Ovary (tissue), 3 donors: ENCODE measurements around the gene SLC13A2.
"Not testable (repeated sequence)": the region's sequence is repeated elsewhere in the genome, so short reads cannot be mapped to it uniquely, and the experiment has no call there.

ENCODE experiments used
- EP300 ChIP-seq: sonication (generic); formaldehyde crosslinking; IDR thresholded peaks from one replicate; pipeline ENCODE4 v1.6.1; 2017; ENCODE audit warnings: antibody characterized with exemption
- POLR2A ChIP-seq: fragments of 450-650 bp; IDR thresholded peaks from one replicate; pipeline ENCODE4 v1.6.1; 2017; ENCODE audit warnings: antibody characterized with exemption, mild to moderate bottlenecking, moderate library complexity
- TF ChIP-seq, protein P1 (sequence below), 3 donors: fragments of 450-650 bp in 2 of 3; fragments of 200-600 bp in 1 of 3; IDR thresholded peaks; one replicate each; pipeline versions ENCODE4 v1.5.1 to v1.8.0; 2016 to 2022; ENCODE audit warnings: antibody characterized with exemption in 3 of 3, mild to moderate bottlenecking in 1 of 3
- donor health status: DM: no; HTN: no; CAD: no.

DNA sequence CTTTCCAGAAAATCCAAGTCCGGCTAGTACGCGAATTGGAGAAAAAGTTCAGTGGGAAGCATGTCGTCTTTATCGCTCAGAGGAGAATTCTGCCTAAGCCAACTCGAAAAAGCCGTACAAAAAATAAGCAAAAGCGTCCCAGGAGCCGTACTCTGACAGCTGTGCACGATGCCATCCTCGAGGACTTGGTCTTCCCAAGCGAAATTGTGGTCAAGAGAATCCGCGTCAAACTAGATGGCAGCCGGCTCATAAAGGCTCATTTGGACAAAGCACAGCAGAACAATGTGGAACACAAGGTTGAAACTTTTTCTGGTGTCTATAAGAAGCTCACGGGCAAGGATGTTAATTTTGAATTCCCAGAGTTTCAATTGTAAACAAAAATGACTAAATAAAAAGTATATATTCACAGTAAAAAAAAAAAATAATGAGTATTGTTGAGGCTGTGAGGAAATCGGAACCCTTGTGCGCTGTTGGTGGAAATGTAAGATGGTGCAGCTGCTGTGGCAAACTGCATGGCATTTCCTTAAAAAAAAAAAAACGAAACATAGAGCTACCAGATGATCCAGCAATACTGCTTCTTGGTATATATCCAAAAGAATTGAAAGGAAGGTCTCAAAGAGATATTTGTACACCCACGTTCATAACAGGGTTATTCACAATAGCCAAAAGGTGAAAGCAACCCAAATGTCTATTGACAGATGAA lies 5.3 kb upstream of the SLC13A2 start:
- TF ChIP-seq, protein P1, sequence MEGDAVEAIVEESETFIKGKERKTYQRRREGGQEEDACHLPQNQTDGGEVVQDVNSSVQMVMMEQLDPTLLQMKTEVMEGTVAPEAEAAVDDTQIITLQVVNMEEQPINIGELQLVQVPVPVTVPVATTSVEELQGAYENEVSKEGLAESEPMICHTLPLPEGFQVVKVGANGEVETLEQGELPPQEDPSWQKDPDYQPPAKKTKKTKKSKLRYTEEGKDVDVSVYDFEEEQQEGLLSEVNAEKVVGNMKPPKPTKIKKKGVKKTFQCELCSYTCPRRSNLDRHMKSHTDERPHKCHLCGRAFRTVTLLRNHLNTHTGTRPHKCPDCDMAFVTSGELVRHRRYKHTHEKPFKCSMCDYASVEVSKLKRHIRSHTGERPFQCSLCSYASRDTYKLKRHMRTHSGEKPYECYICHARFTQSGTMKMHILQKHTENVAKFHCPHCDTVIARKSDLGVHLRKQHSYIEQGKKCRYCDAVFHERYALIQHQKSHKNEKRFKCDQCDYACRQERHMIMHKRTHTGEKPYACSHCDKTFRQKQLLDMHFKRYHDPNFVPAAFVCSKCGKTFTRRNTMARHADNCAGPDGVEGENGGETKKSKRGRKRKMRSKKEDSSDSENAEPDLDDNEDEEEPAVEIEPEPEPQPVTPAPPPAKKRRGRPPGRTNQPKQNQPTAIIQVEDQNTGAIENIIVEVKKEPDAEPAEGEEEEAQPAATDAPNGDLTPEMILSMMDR (IDR thresholded peaks at IDR 0.05) = not testable (repeated sequence)
- not testable (repeated sequence) for TF ChIP-seq EP300, POLR2A
